Neuron (in vitro differentiated cells): ENCODE measurements around the gene AGRN.
"Not testable (repeated sequence)": the region's sequence is repeated elsewhere in the genome, so short reads cannot be mapped to it uniquely, and the experiment has no call there.

ENCODE experiments used
- H2AFZ ChIP-seq: one replicate; pipeline ENCODE4 v1.6.1; 2013; ENCODE audit warnings: low read depth, mild to moderate bottlenecking, inconsistent platforms, low read length, moderate library complexity
- H3K27me3 ChIP-seq: one replicate; pipeline ENCODE4 v1.6.1; 2013; ENCODE audit warnings: low read length; ENCODE audit not compliant: insufficient read depth
- H3K36me3 ChIP-seq: one replicate; pipeline ENCODE4 v1.6.1; 2013; ENCODE audit warnings: low read length; ENCODE audit not compliant: insufficient read depth
- H3K4me1 ChIP-seq: one replicate; pipeline ENCODE4 v1.6.1; 2013; ENCODE audit warnings: low read length; ENCODE audit not compliant: insufficient read depth
- H3K4me3 ChIP-seq: 2 replicates; pipeline ENCODE4 v1.5.1; 2013; ENCODE audit warnings: mild to moderate bottlenecking, low read length, moderate library complexity
- H3K9me3 ChIP-seq: one replicate; pipeline ENCODE4 v1.6.1; 2013; ENCODE audit warnings: low read length

Gene AGRN

DNA sequence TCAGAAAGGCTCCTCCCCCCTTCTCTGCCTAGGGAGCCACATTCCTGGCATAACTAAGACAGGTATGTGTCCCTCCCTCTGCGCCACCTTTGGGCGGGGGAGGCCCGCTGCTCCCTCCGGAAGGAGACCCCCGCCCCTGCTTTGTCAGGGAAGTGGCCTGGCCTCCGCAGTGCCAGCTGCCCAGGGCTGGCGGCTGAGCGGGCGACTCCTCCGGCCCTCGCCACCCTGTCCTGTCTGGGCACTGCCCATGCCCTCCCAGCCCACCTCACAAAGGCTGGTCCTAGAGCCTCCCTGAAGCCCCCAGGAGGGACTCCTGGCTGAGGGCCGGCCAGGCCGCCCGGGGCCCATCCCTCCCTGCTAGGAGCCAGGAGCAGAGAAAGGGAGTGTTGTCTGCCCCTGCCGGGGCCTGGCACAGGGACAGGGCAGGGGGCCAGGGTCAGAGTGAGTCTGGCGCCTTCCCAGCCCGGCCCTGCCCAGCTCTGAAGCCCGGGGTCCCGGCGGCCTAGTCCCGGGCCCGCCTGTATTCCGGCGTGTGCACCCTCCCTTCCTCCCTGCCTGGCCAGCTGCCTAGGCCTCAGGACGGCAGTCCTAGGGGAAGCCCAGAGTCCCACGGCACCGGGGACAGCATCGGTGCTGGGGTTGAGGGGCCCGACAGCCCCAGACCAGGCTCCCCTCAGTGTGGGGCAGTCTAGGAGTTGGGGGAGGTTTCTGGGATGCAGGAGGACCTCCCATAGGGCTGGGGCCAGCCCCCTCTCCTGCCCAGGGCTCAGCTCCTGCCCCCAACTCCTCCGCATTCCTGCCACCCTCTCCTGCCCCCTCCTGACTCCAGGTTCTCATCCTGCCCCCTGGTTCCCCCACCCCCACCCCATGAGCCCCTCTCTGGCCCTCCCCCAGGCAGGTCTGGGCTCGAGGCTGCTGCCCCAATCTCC, 5.1 kb downstream of the AGRN start:
- H3K9me3 ChIP-seq, result no peaks in the 10 kb centered on the region
- H3K4me1 ChIP-seq, result peaks cover 19% of the 10 kb centered on the region
- no peaks in the 10 kb centered on the region for H3K27me3 ChIP-seq
- no peak overlapping the region for H2AFZ ChIP-seq
- peaks cover 16% of the 10 kb centered on the region for H3K36me3 ChIP-seq
- no peak overlapping the region for H3K4me3 ChIP-seq

GRCh38 chr1:1025730-1026129, 5.8 kb downstream of the AGRN start:
- H2AFZ ChIP-seq, result no peak overlapping the region
- H3K36me3 ChIP-seq, result peaks cover 16% of the 10 kb centered on the region
- H3K4me3 ChIP-seq, result no peak overlapping the region
- H3K9me3 ChIP-seq, result no peaks in the 10 kb centered on the region
- H3K4me1 ChIP-seq, result peaks cover 19% of the 10 kb centered on the region
- no peaks in the 10 kb centered on the region for H3K27me3 ChIP-seq

GRCh38 chr1:1026599-1027413, 6.9 kb downstream of the AGRN start:
- Histone ChIP-seq H3K4me3 (no peak overlapping the region), H3K36me3 (peaks cover 16% of the 10 kb centered on the region), H3K27me3 (no peaks in the 10 kb centered on the region), H3K9me3 (no peaks in the 10 kb centered on the region), H3K4me1 (peaks cover 21% of the 10 kb centered on the region), H2AFZ (no peak overlapping the region)

DNA sequence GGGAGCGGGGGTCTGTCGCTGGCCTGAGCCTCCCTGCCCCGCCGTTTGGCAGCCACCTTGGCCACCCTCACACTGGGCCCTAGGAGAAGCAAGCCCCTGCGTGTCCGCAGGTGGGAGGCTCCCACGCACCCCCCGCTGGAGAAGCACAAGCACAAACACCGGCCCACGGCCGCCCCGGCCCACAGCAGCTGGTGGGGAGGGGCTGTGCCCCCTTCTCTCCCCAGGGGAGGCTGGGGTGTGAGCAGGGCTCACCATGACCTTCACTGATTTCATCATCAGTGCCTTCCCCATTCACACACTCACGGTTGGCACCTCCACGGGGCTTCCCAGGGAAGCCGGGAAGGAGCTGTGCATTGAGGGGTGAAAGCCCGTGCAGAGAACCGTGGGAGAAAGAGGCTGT, 7.9 kb downstream of the AGRN start:
- H3K9me3 ChIP-seq, result no peaks in the 10 kb centered on the region
- no peak overlapping the region for H2AFZ ChIP-seq
- H3K36me3 ChIP-seq, result peaks cover 11% of the 10 kb centered on the region
- no peak overlapping the region for H3K4me3 ChIP-seq
- H3K27me3 ChIP-seq, result no peaks in the 10 kb centered on the region
- H3K4me1 ChIP-seq, result peaks cover 27% of the 10 kb centered on the region

- not testable (repeated sequence) for H3K27me3 ChIP-seq, H3K36me3 ChIP-seq, H3K4me3 ChIP-seq, H2AFZ ChIP-seq, H3K9me3 ChIP-seq
- peaks cover 24% of the 10 kb centered on the region for H3K4me1 ChIP-seq
Observed at GRCh38 chr1:1030867-1031658, 11.1 kb downstream of the AGRN start.

GRCh38 chr1:1031659-1032235, 11.8 kb downstream of the AGRN start:
- Histone ChIP-seq H3K27me3 (no peaks in the 10 kb centered on the region), H3K36me3 (peaks cover 2% of the 10 kb centered on the region), H3K4me3 (no peak overlapping the region), H3K4me1 (peaks cover 22% of the 10 kb centered on the region), H2AFZ (no peak overlapping the region), H3K9me3 (no peaks in the 10 kb centered on the region)

DNA sequence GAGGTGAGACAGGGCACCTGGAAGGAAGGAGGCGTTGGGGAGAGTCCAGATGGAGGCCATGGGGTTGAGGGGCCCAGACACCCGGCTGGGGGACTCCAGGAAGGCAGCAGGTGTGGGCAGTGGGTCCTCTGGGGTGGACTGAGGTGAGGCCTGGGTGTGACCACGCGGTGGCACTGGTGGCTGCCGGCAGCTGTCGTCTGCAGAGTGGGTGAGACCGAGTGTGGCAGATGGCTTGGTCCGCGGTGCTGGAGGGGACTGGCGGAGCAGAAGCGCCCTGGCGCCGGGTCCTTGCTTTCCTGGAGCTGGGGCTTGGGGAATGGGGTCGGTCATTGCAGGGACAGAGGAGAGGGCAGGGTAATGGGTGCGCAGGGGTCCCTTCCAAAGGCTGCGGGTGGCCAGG, 12.5 kb downstream of the AGRN start:
- peaks cover 22% of the 10 kb centered on the region for H3K4me1 ChIP-seq
- H3K9me3 ChIP-seq, result no peaks in the 10 kb centered on the region
- peaks cover 7% of the 10 kb centered on the region for H3K36me3 ChIP-seq
- no peak overlapping the region for H3K4me3 ChIP-seq
- H2AFZ ChIP-seq, result no peak overlapping the region
- no peaks in the 10 kb centered on the region for H3K27me3 ChIP-seq

- Histone ChIP-seq H3K4me1 (peaks cover 22% of the 10 kb centered on the region), H3K36me3 (peaks cover 11% of the 10 kb centered on the region), H2AFZ (no peak overlapping the region), H3K4me3 (peak overlapping the region; percentile 33), H3K27me3 (no peaks in the 10 kb centered on the region), H3K9me3 (no peaks in the 10 kb centered on the region)
Observed at GRCh38 chr1:1033009-1033587, 13.2 kb downstream of the AGRN start.

DNA sequence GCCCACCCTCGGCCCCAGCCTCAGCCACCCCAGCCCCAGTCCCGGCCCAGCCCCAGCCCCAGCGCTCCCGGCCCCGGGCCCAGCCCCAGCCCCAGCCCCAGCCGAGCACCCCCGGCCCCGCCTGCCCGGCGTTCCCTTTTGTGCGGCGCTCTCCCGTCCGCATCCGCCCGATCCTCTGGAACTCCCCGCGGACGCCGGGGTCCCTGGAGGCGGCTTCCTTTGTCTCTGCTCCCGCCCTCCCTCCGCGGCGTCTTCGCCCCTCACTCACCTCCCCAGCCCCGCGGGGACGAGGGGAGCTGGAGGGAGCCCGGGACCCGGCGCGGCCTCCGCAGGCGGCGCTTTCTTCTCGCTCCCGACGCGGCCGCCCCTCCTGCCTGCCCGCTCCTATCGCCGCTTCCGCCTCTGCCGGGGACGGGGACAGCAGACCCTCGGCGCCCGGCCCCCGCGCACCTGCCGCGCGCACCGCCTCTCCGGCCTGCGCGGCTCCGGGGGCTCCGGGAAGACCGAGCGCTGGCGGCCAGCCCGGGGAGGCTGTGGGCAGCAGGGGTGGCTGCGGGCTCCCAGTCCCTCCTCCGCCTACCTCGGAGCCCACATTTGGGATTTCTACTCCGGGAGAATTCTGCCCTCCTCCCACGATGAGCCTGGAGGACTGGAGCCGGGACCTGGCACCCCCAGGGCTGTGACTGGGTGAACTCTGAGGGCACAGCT, 14.0 kb downstream of the AGRN start:
- peaks cover 22% of the 10 kb centered on the region for H3K4me1 ChIP-seq
- peak overlapping the region; percentile 40 for H3K4me3 ChIP-seq
- H3K9me3 ChIP-seq, result no peaks in the 10 kb centered on the region
- no peaks in the 10 kb centered on the region for H3K27me3 ChIP-seq
- H3K36me3 ChIP-seq, result peaks cover 16% of the 10 kb centered on the region
- H2AFZ ChIP-seq, result no peak overlapping the region

DNA sequence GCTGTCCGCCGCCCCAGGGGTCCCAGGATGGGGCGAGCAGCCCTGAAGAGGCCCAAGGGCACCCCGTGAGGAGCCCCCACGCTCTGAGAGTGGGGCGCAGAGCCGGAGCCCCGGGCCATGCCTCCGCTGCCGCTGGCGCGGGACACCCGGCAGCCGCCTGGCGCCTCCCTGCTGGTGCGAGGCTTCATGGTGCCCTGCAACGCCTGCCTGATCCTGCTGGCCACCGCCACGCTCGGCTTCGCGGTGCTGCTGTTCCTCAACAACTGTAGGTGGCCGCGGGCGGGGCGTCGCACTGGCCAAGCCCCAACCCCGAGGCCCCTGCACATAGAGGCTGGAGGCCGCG, 14.5 kb downstream of the AGRN start:
- H3K9me3 ChIP-seq, result no peaks in the 10 kb centered on the region
- H3K4me3 ChIP-seq, result peak overlapping the region; percentile 40

GRCh38 chr1:1035291-1035943, 15.5 kb downstream of the AGRN start:
- H3K4me3 ChIP-seq, result no peak overlapping the region
- peaks cover 22% of the 10 kb centered on the region for H3K4me1 ChIP-seq
- peaks cover 16% of the 10 kb centered on the region for H3K36me3 ChIP-seq
- H2AFZ ChIP-seq, result no peak overlapping the region
- H3K27me3 ChIP-seq, result no peaks in the 10 kb centered on the region
- no peaks in the 10 kb centered on the region for H3K9me3 ChIP-seq

More for the DNA sequence above, 14.5 kb downstream of the AGRN start:
- Histone ChIP-seq H2AFZ (no peak overlapping the region), H3K36me3 (peaks cover 16% of the 10 kb centered on the region), H3K27me3 (no peaks in the 10 kb centered on the region), H3K4me1 (peaks cover 22% of the 10 kb centered on the region)
